IPS-NIHi11 (cell line): ENCODE data around the gene UROS.

Experiments
- DNase-seq: peaks from one replicate; pipeline ENCODE4 v3.0.0; 2012; ENCODE audit warnings: mixed read lengths, low spot score

Gene UROS

GRCh38 chr10:125822878-125823662, at the start of gene UROS, which contains the start of gene BCCIP:
Gene UROS (minus strand): TSS chr10:125823258. CDS start chr10:125816499, 6,759 bp downstream.
Gene BCCIP (plus strand): TSS chr10:125823546. CDS start chr10:125823558, 12 bp downstream.
- peak; percentile 98 for DNase-seq

- DNase-seq, result no peak
Observed at GRCh38 chr10:125871338-125871737, 48.3 kb upstream of the UROS start.

GRCh38 chr10:125868372-125868975, 45.4 kb upstream of the UROS start:
- DNase-seq, result peak; percentile 54

GRCh38 chr10:125866421-125867029, 43.5 kb upstream of the UROS start:
- no peak for DNase-seq

- no peak for DNase-seq
Observed at GRCh38 chr10:125865120-125865519, 42.1 kb upstream of the UROS start.

- no peak for DNase-seq
Observed at GRCh38 chr10:125859128-125859817, 36.2 kb upstream of the UROS start.

GRCh38 chr10:125857185-125857760, 34.2 kb upstream of the UROS start:
- DNase-seq, result no peak

GRCh38 chr10:125852487-125852886, 29.4 kb upstream of the UROS start:
- no peak for DNase-seq

- DNase-seq, result no peak
Observed at GRCh38 chr10:125850766-125851731, 28.0 kb upstream of the UROS start.

GRCh38 chr10:125849448-125849847, 26.4 kb upstream of the UROS start:
- DNase-seq, result no peak

GRCh38 chr10:125848857-125849256, 25.8 kb upstream of the UROS start:
- DNase-seq, result no peak

- DNase-seq, result no peak
Observed at GRCh38 chr10:125848371-125848770, 25.3 kb upstream of the UROS start.

- DNase-seq, result no peak
Observed at GRCh38 chr10:125846894-125847293, 23.8 kb upstream of the UROS start.

GRCh38 chr10:125845617-125846016, 22.6 kb upstream of the UROS start:
- DNase-seq, result no peak

- DNase-seq, result no peak
Observed at GRCh38 chr10:125844751-125845221, 21.7 kb upstream of the UROS start.

GRCh38 chr10:125843603-125844329, 20.7 kb upstream of the UROS start:
- no peak for DNase-seq

- DNase-seq, result no peak
Observed at GRCh38 chr10:125840955-125841354, 17.9 kb upstream of the UROS start.

- DNase-seq, result no peak
Observed at GRCh38 chr10:125840406-125840805, 17.3 kb upstream of the UROS start.

- DNase-seq, result no peak
Observed at GRCh38 chr10:125838802-125839575, 15.9 kb upstream of the UROS start.
